HG03521 (cell line): ENCODE measurements around the gene ARHGEF16.

Experiments
- ATAC-seq: cut with Tn5 transposase; IDR thresholded peaks from one replicate; pipeline ENCODE4 v1.9.1; 2021; ENCODE audit warnings: mild to moderate bottlenecking, moderate library complexity; ENCODE audit not compliant: unreplicated experiment

The ARHGEF16 gene

DNA sequence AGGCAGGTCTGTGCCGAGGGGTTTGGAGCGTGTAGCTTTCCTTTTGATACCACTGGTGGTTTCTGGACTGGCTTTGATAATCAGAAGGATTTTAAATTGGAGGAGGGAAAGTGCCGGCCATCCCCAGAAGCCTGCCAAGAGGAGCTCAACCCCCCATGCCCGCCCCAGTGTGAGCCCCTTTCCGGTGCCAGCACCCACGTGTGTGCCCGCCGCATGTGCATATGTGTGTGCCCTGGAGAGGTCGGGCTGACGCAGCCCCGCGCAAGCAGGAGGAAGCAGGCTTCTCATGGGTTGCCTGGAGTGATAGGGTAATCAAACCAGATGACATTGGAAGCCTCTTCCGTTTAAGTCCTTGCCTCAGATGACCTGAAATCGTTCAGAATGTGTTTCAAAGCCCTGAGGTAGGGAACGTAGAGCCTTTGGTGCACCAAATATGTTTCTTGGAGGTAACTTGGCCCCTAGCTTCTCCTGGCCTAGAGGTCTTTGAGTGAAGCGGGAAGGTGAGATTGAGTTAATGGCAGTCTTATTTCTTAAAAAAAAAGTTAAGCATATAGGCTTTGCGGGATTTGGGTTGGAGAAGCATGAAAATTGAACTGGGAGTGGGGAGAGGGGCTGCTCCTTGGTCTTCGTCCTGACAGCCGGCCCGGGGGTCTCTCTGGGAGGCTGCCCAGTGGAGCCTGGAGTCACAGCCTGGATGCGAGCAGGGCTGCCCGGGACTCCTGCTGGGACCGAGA, 34.1 kb upstream of the ARHGEF16 start:
- ATAC-seq: no peak

GRCh38 chr1:3422638-3423037, 31.8 kb upstream of the ARHGEF16 start:
- ATAC-seq: no peak

DNA sequence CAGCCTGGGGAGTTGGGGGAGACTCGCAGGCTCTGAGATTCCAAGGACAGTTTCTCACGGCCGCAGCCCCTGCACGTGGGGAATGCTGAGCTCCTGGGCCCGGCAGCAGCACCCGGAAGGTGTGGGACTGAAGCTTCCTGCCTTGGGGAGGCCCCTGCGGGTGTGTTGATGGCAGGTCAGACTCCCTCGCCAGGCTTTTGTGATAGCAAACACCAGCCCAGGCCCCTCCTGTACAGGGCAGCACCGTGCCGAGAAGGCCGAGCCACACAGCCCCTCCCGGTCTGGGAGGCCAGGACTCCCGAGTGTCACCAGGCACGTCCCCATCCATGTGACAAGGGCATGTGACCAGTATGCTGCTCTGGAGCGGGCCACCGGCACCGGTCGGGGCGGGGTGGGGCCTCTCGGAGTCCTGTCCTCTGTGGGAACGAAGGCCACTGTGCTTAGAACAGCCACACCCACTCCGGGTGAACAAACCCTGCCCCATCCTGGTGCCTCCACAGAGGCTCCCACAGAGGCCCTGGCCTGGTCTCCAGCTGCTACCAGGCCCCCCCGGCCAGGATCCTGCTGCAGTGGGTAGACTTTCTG, 31.1 kb upstream of the ARHGEF16 start:
- no peak for ATAC-seq

DNA sequence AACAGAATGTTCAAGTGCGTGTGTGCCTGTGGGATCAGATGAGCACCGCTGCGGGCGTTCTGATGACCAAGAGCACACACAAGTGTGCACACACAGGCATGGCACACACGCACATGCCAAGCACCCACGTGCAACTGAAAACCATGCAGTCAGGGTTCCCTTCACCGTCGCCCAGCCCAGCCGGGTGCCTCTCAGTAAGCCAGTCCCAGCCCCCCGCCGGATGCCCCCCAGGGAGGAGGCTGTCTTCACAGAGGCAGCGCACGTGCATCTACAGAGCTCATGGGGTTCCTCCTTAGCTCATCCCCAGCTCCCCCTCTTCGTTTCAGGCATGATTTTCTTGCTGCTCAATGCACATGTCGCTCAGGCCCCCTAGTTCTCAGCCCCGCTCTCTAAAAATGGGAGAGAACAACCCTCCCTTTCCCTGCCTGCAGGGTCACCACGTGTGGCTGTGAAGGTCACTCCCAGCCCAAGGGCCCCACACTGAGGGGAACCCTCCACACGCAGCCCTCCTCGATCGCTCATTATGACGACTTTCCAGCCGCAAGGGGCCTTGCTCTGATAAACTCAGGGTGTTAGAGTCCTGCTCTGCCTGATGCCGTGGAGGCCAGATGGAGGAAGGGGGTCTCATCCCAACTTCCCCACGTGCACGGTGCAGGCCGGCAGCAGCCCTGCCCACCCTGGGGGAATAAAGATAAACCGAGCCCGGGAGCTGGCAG, 30.4 kb upstream of the ARHGEF16 start:
- no peak for ATAC-seq

GRCh38 chr1:3425486-3426215, 28.8 kb upstream of the ARHGEF16 start:
- no peak for ATAC-seq

DNA sequence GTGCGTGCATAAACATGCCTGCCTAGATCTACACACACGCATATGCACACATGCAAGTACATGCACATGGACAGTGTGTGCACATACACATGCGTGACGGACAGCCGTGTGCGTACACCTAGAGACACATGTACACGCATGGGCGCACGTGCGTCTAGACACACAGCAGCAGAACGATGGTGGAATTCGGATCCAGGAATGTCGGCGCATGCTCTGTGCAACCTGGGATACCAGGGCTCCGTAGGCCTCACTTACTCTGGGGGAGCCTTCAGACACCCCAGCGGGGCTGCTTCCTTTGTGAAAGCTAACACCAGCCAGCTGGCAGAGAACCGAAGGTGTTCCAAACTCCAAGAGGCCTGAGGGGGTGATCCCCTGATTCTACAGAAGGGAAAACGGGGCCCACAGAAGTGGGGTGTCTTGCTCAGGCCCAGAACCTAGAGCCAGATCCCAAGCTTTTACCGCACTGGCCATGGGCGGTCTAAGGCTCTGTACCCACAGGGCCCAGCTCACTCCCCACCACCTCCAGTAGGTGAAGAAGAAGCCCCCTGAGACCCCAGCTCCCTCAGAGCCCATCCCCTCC, 27.4 kb upstream of the ARHGEF16 start:
- no peak for ATAC-seq

DNA sequence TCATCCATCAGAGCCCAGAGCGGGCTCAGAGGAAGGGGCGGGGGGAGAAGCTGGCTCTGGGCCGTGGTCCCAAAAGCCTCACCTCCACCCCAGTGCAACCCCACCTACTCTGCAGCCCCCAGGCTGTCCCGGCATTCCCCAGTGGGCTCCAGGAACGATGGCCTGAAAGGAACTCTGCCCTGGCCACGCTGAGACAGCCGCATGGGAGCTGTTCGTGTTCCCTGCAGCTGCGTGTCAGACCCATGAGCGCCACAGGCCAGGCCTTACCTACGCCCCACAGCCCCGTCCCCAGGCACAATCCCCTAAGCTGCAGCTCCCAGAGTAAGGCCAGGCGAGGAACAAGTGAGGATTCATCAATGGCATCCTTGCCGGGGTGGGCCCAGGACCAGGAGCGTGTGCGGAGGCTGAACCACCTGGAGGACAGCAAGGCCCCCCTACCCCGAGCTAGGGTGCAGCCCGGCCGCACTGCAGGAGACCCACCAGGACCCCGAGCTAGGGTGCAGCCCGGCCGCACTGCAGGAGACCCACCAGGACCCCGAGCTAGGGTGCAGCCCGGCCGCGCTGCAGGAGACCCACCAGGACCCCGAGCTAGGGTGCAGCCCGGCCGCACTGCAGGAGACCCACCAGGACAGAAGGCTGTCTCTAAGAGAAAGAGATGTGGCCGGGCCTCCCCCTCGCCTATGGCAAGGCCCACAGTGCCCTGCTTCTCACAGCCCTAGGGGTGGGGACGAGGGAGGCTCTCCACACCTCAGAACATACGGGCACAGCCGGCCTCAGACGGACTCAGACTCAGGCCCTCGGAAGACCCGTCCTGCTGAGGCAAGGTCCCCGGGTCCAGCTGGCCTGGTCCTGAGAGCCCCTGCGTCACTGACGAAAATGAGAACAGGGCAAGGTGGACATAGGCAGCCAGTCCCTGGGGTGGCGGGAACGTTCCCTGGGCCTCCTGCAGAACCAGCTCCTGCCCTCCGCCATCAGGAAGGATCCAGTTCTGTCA, 26.5 kb upstream of the ARHGEF16 start:
- no peak for ATAC-seq

DNA sequence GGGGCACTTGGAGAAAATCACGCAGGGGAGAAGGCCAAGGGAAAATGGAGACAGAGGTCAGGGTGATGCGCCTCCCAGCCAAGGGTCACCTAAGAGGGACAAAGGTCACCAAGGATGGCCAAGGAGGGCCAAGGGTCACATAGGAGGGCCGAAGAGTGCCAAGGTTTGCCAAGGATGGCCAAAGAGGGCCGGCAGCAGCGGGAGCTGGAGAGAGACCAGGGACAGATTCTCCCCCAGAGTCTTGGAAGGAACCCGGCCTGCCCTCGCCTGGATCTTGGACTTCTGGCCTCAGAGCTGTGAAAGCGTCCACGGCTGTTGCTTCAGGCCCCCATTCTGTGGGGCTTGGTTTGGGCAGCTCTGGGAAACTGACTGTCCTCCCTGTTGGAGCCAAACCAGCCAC, 25.6 kb upstream of the ARHGEF16 start:
- ATAC-seq: no peak

DNA sequence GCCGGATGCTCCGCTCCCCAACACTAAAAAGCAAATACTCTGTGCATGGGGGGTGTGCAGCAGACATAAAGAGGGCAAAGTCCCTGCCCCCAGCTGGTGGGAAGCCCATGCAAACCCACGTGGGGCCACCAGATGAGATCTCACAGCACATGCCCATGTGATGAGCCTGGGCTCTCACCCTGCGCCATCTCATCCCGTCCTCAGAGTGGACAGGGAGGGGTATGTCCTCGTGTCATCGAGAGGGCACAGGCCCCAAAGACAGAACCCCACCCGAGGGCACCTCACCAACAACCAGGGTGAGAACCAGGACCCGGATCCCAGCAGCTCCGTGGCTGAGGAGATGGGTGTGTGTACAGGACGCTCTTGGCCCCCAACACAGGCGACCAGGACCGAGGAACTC, 25.1 kb upstream of the ARHGEF16 start:
- ATAC-seq: no peak

DNA sequence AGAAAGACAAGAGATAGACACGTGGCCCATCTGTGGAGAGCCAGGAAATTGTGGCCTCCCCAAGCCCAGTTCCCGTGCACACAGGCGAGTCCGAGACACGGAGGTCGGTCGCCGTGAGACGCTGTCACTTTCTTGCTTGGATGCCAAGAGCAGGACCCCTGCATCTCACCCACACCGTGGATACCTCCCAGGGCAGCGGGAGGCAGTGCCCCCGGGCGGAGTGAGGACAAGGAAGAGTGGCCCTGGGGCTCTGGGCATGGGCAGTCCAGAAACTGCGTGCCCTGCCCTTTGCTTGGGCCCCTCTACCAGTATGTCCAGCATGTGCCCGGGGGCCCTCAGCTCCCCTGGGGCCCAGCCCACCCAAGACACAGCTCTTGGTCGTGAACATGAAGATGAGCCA, 24.7 kb upstream of the ARHGEF16 start:
- ATAC-seq: no peak

GRCh38 chr1:3430406-3430805, 24.1 kb upstream of the ARHGEF16 start:
- ATAC-seq: no peak

GRCh38 chr1:3430820-3431219, 23.6 kb upstream of the ARHGEF16 start:
- no peak for ATAC-seq

DNA sequence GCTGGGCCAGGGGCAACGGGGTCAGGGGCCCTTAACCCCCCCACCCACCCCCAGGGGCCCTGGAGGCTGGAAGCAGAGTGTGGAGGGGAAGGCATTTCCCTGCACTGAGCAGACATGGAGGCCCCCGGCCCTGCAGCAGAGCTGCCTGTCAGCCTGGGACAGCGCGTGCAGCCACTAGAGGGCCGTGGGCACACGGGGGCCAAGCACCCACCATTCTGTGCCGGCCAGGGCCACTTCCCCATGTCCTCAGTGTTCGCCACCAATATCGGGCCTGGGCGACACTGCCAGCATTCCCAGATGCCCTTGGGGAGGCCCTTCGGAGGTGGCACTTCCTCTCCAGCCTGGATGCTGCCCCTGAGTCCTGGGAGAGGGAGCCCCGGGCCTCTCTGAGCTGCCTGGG, 23.2 kb upstream of the ARHGEF16 start:
- no peak for ATAC-seq

DNA sequence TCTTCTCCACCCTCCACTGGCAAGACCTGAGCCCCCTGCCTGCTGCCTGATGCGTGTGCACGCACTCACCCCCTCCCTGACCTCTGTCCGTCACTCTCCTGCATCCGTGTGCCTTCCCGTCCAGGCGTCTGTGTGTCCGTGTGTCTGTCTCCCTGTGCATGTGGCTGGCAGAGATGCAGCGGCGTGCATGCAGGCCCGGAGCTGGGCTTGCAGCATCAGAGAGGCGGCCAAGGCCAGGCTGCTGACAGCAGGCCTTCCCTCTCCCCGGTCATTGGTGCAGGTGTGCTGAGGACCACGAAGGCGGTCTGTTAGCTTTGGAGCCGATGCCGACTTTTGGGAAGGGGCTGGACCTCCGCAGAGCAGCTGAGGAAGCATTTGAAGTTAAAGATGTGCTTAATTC, 22.8 kb upstream of the ARHGEF16 start:
- ATAC-seq: no peak

- no peak for ATAC-seq
Observed at GRCh38 chr1:3432306-3432705, 22.2 kb upstream of the ARHGEF16 start.

- no peak for ATAC-seq
Observed at GRCh38 chr1:3433076-3433475, 21.4 kb upstream of the ARHGEF16 start.

GRCh38 chr1:3433596-3434320, 20.7 kb upstream of the ARHGEF16 start:
- ATAC-seq: no peak

DNA sequence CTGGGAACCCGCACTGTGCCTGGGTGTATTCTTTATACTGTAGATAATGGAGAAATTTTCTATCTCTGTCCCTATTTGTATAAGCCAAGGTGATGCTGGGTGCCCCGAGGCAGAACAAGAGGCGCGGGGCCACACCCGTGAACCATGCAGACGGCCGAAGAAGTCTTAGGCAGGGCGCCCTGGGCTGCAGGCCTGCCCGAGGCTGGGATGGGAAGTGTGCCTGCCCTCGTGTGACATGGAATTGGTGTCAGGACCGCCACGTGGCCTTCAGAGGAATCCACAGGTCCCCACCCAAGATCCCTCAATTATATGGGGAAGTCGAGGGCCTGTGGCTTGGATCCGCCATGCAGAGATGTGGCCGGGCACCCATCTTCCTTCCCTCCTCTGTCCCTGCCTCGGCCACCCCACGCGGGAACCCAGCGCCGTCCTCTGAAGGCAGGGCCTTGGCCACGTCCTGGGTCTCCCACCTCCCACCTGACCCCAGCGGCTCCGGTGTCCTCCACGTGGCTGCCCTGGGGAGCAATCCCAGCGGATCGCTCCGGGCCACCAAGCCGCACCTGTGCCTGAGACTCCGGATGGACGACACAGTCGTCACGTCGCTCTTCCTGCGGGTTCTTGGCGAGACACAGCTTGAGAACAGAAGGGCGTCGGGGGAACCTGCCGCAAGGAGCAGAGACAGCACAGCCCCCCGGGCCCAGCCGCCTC, 19.9 kb upstream of the ARHGEF16 start:
- ATAC-seq: no peak

- ATAC-seq: no peak
Observed at GRCh38 chr1:3435666-3436065, 18.8 kb upstream of the ARHGEF16 start.
